Adrenal gland (tissue), 12 donors: ENCODE results near the gene XAGE2. TPM values are rescaled to one million over a fixed set of nuclear protein-coding genes. Genes with fewer than 3 reads are reported as not detected.

ENCODE experiments used
- DNase-seq, 7 donors: peaks; one replicate each; pipeline ENCODE4 v3.0.0-alpha.2; 2019 to 2020
- H3K27ac ChIP-seq, 5 donors: fragments of 200-600 bp; sonication (generic) in 4 of 5; 1 replicate in 3 of 5; 2 replicates in 2 of 5; pipeline versions ENCODE4 v1.5.1 to v1.8.0; 2016 to 2020; ENCODE audit warnings: mild to moderate bottlenecking in 1 of 5
- H3K27me3 ChIP-seq: fragments of 200-600 bp; 2 replicates; pipeline ENCODE4 v1.8.0; 2021
- H3K36me3 ChIP-seq, 2 donors: fragments of 200-600 bp; replicated peaks in 1 of 2; 1 replicate in 1 of 2; 2 replicates in 1 of 2; pipeline versions ENCODE4 v1.5.1 to v1.8.0; 2018 to 2022
- H3K4me1 ChIP-seq, 2 donors: fragments of 200-600 bp; replicated peaks in 1 of 2; 1 replicate in 1 of 2; 2 replicates in 1 of 2; pipeline versions ENCODE4 v1.5.1 to v1.8.0; 2018 to 2021
- H3K4me3 ChIP-seq, 4 donors: fragments of 200-600 bp; sonication (generic) in 3 of 4; one replicate each; pipeline ENCODE4 v1.5.1; 2016 to 2018
- H3K9me3 ChIP-seq, 3 donors: fragments of 200-600 bp; sonication (generic) in 1 of 3; replicated peaks in 1 of 3; 1 replicate in 2 of 3; 2 replicates in 1 of 3; pipeline versions ENCODE4 v1.5.1 to v1.8.0; 2016 to 2021
- CTCF ChIP-seq, 6 experiments: fragments of 450-650 bp in 4 of 6; fragments of 200-600 bp in 2 of 6; sonication (generic) in 1 of 6; IDR thresholded peaks; 1 replicate in 5 of 6; 2 replicates in 1 of 6; pipeline versions ENCODE4 v1.5.1 to v1.8.0; 2016 to 2021; ENCODE audit warnings: antibody characterized with exemption in 6 of 6, mild to moderate bottlenecking in 2 of 6, moderate library complexity in 1 of 6
- POLR2A ChIP-seq, 2 donors: fragments of 450-650 bp; IDR thresholded peaks; one replicate each; pipeline ENCODE4 v1.6.1; 2017; ENCODE audit warnings: antibody characterized with exemption in 2 of 2, mild to moderate bottlenecking in 2 of 2, moderate library complexity in 1 of 2
- WGBS, 4 donors: extraction: QIAGEN DNeasy Blood & Tissue Kit in 2 of 4; methylation state at CpG; one replicate each; pipeline versions ENCODE4 v1.1.5 to v1.1.7; 2013 to 2017; 5-methylcytosine and 5-hydroxymethylcytosine counted together
- intact Hi-C, 2 donors: fragments of 100-400 bp; cut with DNase I; formaldehyde crosslinking; loops; one replicate each; pipeline versions ENCODE4 v1.14.1 to v1.15.0; 2022 to 2023
- polyA plus RNA-seq, 3 donors: library from polyadenylated mRNA; stranded (reverse); fragments of 200-250 nt in 2 of 3; fragments of 350-450 nt in 1 of 3; fragmentation: Illumina TruSeq in 1 of 3; extraction: RNeasy Lipid Tissue Mini Kit (QIAGEN cat#74804) in 1 of 3; gene quantifications; one replicate each; pipeline ENCODE4 v1.2.3, GENCODE V29; 2013 to 2014
- total RNA-seq, 9 donors: library from RNA; depleted of rRNA in 4 of 9; stranded (reverse); fragments of >200 nt in 4 of 9; fragments of 120-200 nt in 1 of 9; fragmentation: NEBNext Ultra II Directional in 1 of 9; extraction: Animal tissue kit (Norgen Biotek cat#: 25700) in 1 of 9; gene quantifications; one replicate each; pipeline versions ENCODE4 v1.1.0 to v1.2.4, GENCODE V29; 2013 to 2023
- donor health status: healthy with polysubstance abuse.
- donor health status: Bipolar disorder and iron deficiency.
- donor health status: DM: yes; HTN: yes; CAD: no.
- donor health status: DM: no; HTN: no; CAD: no.
- donor health status: DM: no; HTN: no; CAD: no.
- donor health status: DM: yes; HTN: yes; CAD: no.

The XAGE2 gene
- total and polyA plus RNA-seq, 12 donors, result not detected

GRCh38 chrX:52346174-52347165 lies 22.4 kb upstream of the XAGE2 start:
- H3K4me1 ChIP-seq, result no peaks in the 10 kb centered on the region
- DNase-seq, result peak in 1 of 7 donors; percentile 2
- 70 to 81% (median 79%) methylated on average over 3 to 8 of the region's 8 CpGs for WGBS, 4 donors
- no peaks in the 10 kb centered on the region for H3K9me3 ChIP-seq
- intact Hi-C loops, result no loop called here
- H3K36me3 ChIP-seq, result no peaks in the 10 kb centered on the region
- H3K4me3 ChIP-seq, result no peak overlapping the region
- H3K27me3 ChIP-seq, result peaks cover 24% of the 10 kb centered on the region
- no peak overlapping the region for H3K27ac ChIP-seq
- TF ChIP-seq CTCF (IDR thresholded peaks at IDR 0.05), result no peak
- no peak for TF ChIP-seq POLR2A (IDR thresholded peaks at IDR 0.05)

- H3K4me3 ChIP-seq, result no peak overlapping the region
- no peaks in the 10 kb centered on the region for H3K36me3 ChIP-seq
- no peaks in the 10 kb centered on the region for H3K9me3 ChIP-seq
- WGBS, 4 donors, result 74 to 83% (median 79%) methylated on average over 4 to 6 of the region's 6 CpGs; no CpG with 5 or more reads in 1 of the 4 donors
- H3K27me3 ChIP-seq, result peaks cover 27% of the 10 kb centered on the region
- no peaks in the 10 kb centered on the region for H3K4me1 ChIP-seq
- DNase-seq, result no peak
- H3K27ac ChIP-seq, result no peak overlapping the region
- TF ChIP-seq CTCF (IDR thresholded peaks at IDR 0.05), result no peak
- no peak for TF ChIP-seq POLR2A (IDR thresholded peaks at IDR 0.05)
- intact Hi-C loops, result no loop called here
Observed at GRCh38 chrX:52349681-52350080, 19.1 kb upstream of the XAGE2 start.

GRCh38 chrX:52352551-52352950 lies 16.3 kb upstream of the XAGE2 start:
- 36 to 86% (median 48%) methylated on average over 1 of the region's 1 CpG for WGBS, 4 donors
- Histone ChIP-seq H3K4me3 (no peak overlapping the region), H3K9me3 (no peaks in the 10 kb centered on the region), H3K27ac (no peak overlapping the region), H3K36me3 (no peaks in the 10 kb centered on the region), H3K27me3 (peaks cover 10% of the 10 kb centered on the region), H3K4me1 (no peaks in the 10 kb centered on the region)
- no peak for TF ChIP-seq POLR2A (IDR thresholded peaks at IDR 0.05)
- no peak for TF ChIP-seq CTCF (IDR thresholded peaks at IDR 0.05)
- intact Hi-C loops, result no loop called here
- no peak for DNase-seq

GRCh38 chrX:52353838-52354237 lies 15.0 kb upstream of the XAGE2 start:
- Histone ChIP-seq H3K4me3 (no peak overlapping the region), H3K36me3 (no peaks in the 10 kb centered on the region), H3K27ac (no peak overlapping the region), H3K27me3 (peaks cover 22% of the 10 kb centered on the region), H3K9me3 (no peaks in the 10 kb centered on the region), H3K4me1 (no peaks in the 10 kb centered on the region)
- no peak for DNase-seq
- no peak for TF ChIP-seq CTCF (IDR thresholded peaks at IDR 0.05)
- TF ChIP-seq POLR2A (IDR thresholded peaks at IDR 0.05), result no peak
- intact Hi-C loops, result no loop called here
